Activated CD8-positive, alpha-beta memory T cell treated with anti-CD3 and anti-CD28 coated beads for 36 hours (primary cell): ENCODE measurements around the gene TTLL11. TPM values are rescaled to one million over a fixed set of nuclear protein-coding genes. Genes with fewer than 3 reads are reported as not detected.
"Not testable (repeated sequence)": the region's sequence is repeated elsewhere in the genome, so short reads cannot be mapped to it uniquely, and the experiment has no call there.

Experiments
- CTCF ChIA-PET: fragments of 350-600 bp; sonication (Branson Sonifier 250); formaldehyde crosslinking; loops from one replicate; lab custom pipeline; 2021; ENCODE audit warnings: antibody characterized with exemption; lab: Charles Lee
- POLR2A ChIA-PET: fragments of 350-600 bp; sonication (Branson Sonifier 250); formaldehyde crosslinking; loops from one replicate; lab custom pipeline; 2021; ENCODE audit warnings: antibody characterized with exemption; lab: Charles Lee
- total RNA-seq, 2 experiments: library from RNA; stranded (reverse); gene quantifications; one replicate each; pipeline ENCODE4 v1.2.3, GENCODE V29; 2021

TTLL11 gene
- total RNA-seq, 2 experiments from 2014 or later, result 2.0 to 2.6 TPM

- ChIA-PET POLR2A (no interaction called here), CTCF (no interaction called here)
These were observed 283.6 kb downstream of the TTLL11 start for GRCh38 chr9:121809356-121810050.

GRCh38 chr9:121808781-121809180 is 284.3 kb downstream of the TTLL11 start:
- CTCF ChIA-PET, result no interaction called here
- POLR2A ChIA-PET, result no interaction called here

GRCh38 chr9:121807823-121808278 is 285.3 kb downstream of the TTLL11 start:
- CTCF ChIA-PET, result no interaction called here

GRCh38 chr9:121807069-121807822 is 285.9 kb downstream of the TTLL11 start:
- ChIA-PET POLR2A (no interaction called here), CTCF (no interaction called here)

More at GRCh38 chr9:121807823-121808278, 285.3 kb downstream of the TTLL11 start:
- POLR2A ChIA-PET, result no interaction called here

GRCh38 chr9:121802753-121803152 is 290.4 kb downstream of the TTLL11 start:
- CTCF ChIA-PET, result no interaction called here
- POLR2A ChIA-PET, result no interaction called here

- ChIA-PET POLR2A (no interaction called here), CTCF (no interaction called here)
These were observed 291.5 kb downstream of the TTLL11 start for GRCh38 chr9:121801579-121801978.

GRCh38 chr9:121800376-121800775 is 292.7 kb downstream of the TTLL11 start:
- ChIA-PET CTCF (no interaction called here), POLR2A (no interaction called here)

GRCh38 chr9:121798941-121799340 is 294.2 kb downstream of the TTLL11 start:
- ChIA-PET CTCF (no interaction called here), POLR2A (no interaction called here)

GRCh38 chr9:121797081-121797480 is 296.0 kb downstream of the TTLL11 start:
- ChIA-PET CTCF (no interaction called here), POLR2A (no interaction called here)

GRCh38 chr9:121794334-121794733 is 298.8 kb downstream of the TTLL11 start:
- CTCF ChIA-PET, POLR2A ChIA-PET: not testable (repeated sequence)

- POLR2A ChIA-PET, CTCF ChIA-PET: not testable (repeated sequence)
These were observed 300.6 kb downstream of the TTLL11 start for GRCh38 chr9:121792476-121792875.

GRCh38 chr9:121790841-121791240 is 302.3 kb downstream of the TTLL11 start:
- POLR2A ChIA-PET, result no interaction called here
- CTCF ChIA-PET, result no interaction called here

GRCh38 chr9:121788686-121789366 is 304.3 kb downstream of the TTLL11 start:
- ChIA-PET POLR2A (no interaction called here), CTCF (no interaction called here)

- ChIA-PET CTCF (no interaction called here), POLR2A (no interaction called here)
These were observed 306.1 kb downstream of the TTLL11 start for GRCh38 chr9:121786998-121787422.

GRCh38 chr9:121786543-121786948 is 306.6 kb downstream of the TTLL11 start:
- ChIA-PET CTCF (no interaction called here), POLR2A (no interaction called here)

GRCh38 chr9:121785673-121786542 is 307.2 kb downstream of the TTLL11 start:
- ChIA-PET POLR2A (no interaction called here), CTCF (no interaction called here)

GRCh38 chr9:121784731-121785411 is 308.2 kb downstream of the TTLL11 start:
- POLR2A ChIA-PET, result no interaction called here

GRCh38 chr9:121783521-121784507 is 309.3 kb downstream of the TTLL11 start:
- ChIA-PET POLR2A (no interaction called here), CTCF (no interaction called here)

More at GRCh38 chr9:121784731-121785411, 308.2 kb downstream of the TTLL11 start:
- CTCF ChIA-PET, result no interaction called here
